GM10847 (cell line): ENCODE data around the gene SLC6A3.

ENCODE experiments used
- POLR2A ChIP-seq: IDR thresholded peaks from 2 replicates; pipeline ENCODE4 v1.6.1; 2011; ENCODE audit not compliant: insufficient read length; ENCODE audit errors: extremely low read depth

SLC6A3 gene

DNA sequence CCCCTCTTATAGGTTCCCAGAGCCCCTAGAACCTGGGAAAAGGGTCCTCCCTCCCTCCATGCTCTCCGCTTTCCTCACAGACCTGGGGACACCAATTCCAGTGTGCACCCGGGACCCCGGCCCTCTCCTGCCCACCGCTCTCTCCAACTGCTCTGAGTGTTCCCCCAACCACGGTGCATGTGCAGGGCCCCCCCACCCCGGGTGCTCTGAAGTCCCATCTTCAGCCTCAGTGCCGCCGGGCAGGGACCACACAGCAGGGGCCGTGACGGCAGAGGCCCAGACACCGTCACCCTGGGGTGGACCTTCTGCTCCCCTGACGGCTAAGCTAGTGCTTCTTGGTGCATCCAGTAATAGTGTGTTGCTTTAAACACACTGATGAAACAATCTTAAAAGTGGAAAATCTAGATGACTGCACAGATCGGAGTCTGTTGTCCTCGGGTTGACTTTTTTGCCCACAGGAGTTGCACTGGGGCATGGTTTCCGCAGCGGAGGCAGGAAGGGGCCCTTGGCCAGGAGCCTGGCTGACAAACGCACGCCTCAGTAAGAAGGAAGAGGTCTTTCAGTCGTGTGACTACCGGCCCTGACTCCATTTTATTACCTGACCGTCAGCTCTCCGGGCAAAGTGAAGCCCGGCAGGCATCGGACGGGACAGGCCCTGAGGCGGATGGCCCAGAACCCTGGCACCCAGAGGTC is 36.2 kb upstream of the SLC6A3 start:
- TF ChIP-seq POLR2A = no peak

GRCh38 chr5:1480806-1481205 is 35.6 kb upstream of the SLC6A3 start:
- TF ChIP-seq POLR2A = no peak

DNA sequence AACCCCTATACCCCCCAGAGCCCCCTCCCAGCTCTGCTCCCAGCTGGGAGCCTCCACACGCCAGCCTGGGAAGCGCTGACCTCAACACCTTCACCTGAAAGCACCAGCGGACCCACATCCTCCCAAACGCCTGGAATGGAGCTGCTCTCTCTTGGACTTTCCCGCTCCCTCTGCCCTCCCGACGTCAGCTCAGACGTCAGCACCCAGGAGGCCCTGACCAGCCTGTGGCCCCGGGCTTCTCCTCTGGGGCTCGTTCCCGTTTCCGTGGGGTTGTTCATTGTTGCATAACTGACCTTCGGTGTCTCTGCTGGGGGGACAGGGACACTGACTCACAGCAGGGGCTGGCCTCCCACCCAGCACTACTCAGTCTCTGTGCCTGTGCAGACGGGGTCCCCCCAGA is 35.0 kb upstream of the SLC6A3 start:
- no peak for TF ChIP-seq POLR2A

DNA sequence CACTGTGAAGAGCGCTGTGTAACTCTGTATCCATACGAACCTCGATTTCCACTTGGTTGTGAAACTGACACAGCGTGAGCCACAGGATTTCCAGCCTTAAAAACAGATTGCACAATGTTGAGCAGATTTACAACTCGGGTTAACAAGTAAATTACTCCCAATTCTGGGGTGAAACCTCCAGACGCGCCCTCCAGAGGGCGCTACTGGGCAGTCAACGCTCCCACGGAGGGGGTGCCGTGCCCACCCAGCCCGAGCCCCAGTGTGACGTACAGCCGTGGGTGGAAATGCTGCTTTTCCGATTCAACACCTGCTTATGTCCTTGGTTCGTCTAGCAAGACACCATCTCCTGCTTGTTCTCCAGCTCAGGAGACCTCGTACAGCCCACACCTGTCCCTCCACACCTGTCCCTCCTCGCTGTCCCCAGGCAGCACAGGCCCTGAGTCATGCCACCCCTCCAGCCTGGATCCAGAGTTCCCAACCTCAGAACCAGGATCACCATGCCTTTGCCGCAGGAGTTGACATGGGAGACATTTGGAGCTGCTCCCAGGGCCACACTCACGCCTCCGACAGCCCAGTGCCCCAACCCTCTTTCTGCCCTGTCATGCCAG is 34.4 kb upstream of the SLC6A3 start:
- TF ChIP-seq POLR2A = no peak

- TF ChIP-seq POLR2A = no peak
These were observed 33.8 kb upstream of the SLC6A3 start for GRCh38 chr5:1479066-1479465.

GRCh38 chr5:1478271-1479035 is 33.2 kb upstream of the SLC6A3 start:
- no peak for TF ChIP-seq POLR2A

GRCh38 chr5:1477341-1477740 is 32.1 kb upstream of the SLC6A3 start:
- TF ChIP-seq POLR2A = no peak

DNA sequence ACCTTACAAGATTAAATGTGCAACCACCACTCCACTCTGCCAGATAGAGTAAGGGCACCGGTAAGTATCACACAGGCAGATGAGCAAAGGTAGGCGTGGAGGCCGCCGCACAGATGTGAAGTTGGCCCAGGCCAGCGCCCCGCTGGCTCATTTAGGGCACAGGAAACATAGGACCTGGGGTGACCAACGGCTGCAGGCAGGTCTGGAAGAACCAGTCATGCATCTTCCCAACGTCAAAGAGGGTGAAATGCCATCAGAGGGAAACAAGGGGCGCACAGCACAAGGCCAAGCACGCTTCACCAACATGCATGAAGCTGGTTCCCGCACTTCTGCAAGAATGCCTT is 31.7 kb upstream of the SLC6A3 start:
- TF ChIP-seq POLR2A = no peak

- TF ChIP-seq POLR2A = no peak
These were observed 31.1 kb upstream of the SLC6A3 start for GRCh38 chr5:1476181-1476966.

DNA sequence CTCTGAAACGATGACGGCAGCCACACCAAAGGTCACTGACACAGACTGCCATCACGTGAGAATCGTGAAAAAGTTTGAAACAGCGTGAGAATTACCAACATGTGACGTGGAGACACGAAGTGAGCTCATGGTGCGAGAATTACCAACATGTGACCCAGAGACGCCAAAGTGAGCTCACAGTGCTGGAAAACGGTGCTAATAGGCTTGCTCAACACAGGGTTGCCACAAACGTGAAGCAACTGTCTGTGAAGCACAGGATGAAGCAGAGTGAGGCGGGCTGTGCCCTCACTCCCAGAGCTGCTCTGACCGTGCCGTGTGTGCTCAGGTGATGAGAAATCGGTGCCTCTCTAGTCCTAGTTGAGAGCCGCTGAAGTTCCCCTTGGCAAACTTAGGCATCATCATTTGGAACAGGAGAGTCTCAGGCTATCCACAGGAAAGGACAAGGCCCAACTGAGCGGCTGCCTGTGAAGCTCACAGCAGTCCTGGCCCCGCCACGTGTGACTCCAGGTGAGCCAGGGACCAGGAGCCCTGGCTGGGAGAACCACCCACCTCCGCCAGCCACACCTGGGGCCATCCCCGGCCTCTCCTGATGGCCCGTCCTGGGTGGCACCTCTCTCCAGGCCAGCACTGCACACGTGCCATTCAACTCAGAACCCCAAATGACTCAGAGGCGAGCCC is 29.8 kb upstream of the SLC6A3 start:
- no peak for TF ChIP-seq POLR2A

- no peak for TF ChIP-seq POLR2A
These were observed 29.1 kb upstream of the SLC6A3 start for GRCh38 chr5:1474183-1474839.

DNA sequence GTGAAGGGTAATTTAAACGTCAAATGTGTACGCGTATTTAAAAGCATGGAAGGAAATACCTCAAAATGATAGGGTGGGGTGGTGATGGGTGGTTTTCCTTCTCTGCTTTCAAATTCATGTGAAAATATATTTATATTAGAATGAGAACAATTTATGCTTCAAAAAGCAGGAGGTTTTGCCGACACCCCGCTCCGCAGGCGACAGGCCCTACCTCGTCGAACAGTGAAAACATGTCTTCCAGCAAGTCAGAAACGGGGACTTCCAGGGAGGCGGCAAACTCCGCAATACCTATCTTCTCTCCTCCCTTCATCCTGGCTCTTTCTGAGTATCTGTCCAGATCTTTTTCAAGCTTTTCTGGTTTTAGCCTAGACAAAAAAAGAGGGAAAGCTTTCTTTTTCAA is 28.5 kb upstream of the SLC6A3 start:
- TF ChIP-seq POLR2A = no peak

GRCh38 chr5:1472964-1473628 is 27.9 kb upstream of the SLC6A3 start:
- TF ChIP-seq POLR2A = no peak

GRCh38 chr5:1471997-1472963 is 27.0 kb upstream of the SLC6A3 start:
- no peak for TF ChIP-seq POLR2A
